Upper lobe of left lung (tissue), 6 donors: ENCODE data around the gene FTCDNL1. TPM values are rescaled to one million over a fixed set of nuclear protein-coding genes. Genes with fewer than 3 reads are reported as not detected.

Source experiments
- ATAC-seq, 2 donors: fragments of 200-7000 bp; cut with Tn5 transposase; one replicate each; pipeline ENCODE4 v1.9.1; 2022; ENCODE audit warnings: mild to moderate bottlenecking in 2 of 2, moderate library complexity in 2 of 2; ENCODE audit not compliant: low FRiP score in 2 of 2
- DNase-seq, 2 donors: peaks; one replicate each; pipeline ENCODE4 v3.0.0-alpha.2; 2019 to 2020
- H3K27ac ChIP-seq, 4 donors: fragments of 200-600 bp; sonication (generic); one replicate each; pipeline ENCODE4 v1.5.1; 2016 to 2019
- H3K27me3 ChIP-seq, 4 donors: fragments of 200-600 bp; sonication (generic); one replicate each; pipeline ENCODE4 v1.5.1; 2017 to 2019
- H3K36me3 ChIP-seq, 4 donors: fragments of 200-600 bp; sonication (generic); one replicate each; pipeline ENCODE4 v1.5.1; 2016 to 2019
- H3K4me1 ChIP-seq, 4 donors: fragments of 200-600 bp; sonication (generic); one replicate each; pipeline ENCODE4 v1.5.1; 2018 to 2019
- H3K4me3 ChIP-seq, 4 donors: fragments of 200-600 bp; sonication (generic); one replicate each; pipeline ENCODE4 v1.5.1; 2017 to 2019; ENCODE audit warnings: mild to moderate bottlenecking in 2 of 4, moderate library complexity in 1 of 4
- H3K9me3 ChIP-seq, 4 donors: fragments of 200-600 bp; sonication (generic); one replicate each; pipeline ENCODE4 v1.5.1; 2018 to 2019
- CTCF ChIP-seq, 6 experiments: fragments of 450-650 bp in 4 of 6; fragments of 200-600 bp in 2 of 6; sonication (generic) in 2 of 6; IDR thresholded peaks; one replicate each; pipeline ENCODE4 v1.5.1; 2016 to 2019; ENCODE audit warnings: antibody characterized with exemption in 6 of 6
- EP300 ChIP-seq, 4 donors: sonication (generic); formaldehyde crosslinking; IDR thresholded peaks; one replicate each; pipeline ENCODE4 v1.5.1; 2017; ENCODE audit warnings: antibody characterized with exemption in 4 of 4, control low read depth in 2 of 4
- POLR2A ChIP-seq, 4 donors: fragments of 450-650 bp; IDR thresholded peaks; one replicate each; pipeline ENCODE4 v1.5.1; 2016 to 2017; ENCODE audit warnings: antibody characterized with exemption in 4 of 4, mild to moderate bottlenecking in 2 of 4
- POLR2AphosphoS5 ChIP-seq, 2 donors: sonication (generic); formaldehyde crosslinking; IDR thresholded peaks; one replicate each; pipeline ENCODE4 v1.5.1; 2017; ENCODE audit warnings: antibody characterized with exemption in 2 of 2
- WGBS, 2 donors: methylation state at CpG; one replicate each; pipeline ENCODE4 v1.1.5; 2017 to 2018; 5-methylcytosine and 5-hydroxymethylcytosine counted together
- total RNA-seq, 6 donors: library from RNA; depleted of rRNA in 4 of 6; stranded (reverse); fragments of >200 nt in 4 of 6; gene quantifications; one replicate each; pipeline versions ENCODE4 v1.1.0 to v1.2.1, GENCODE V29; 2016 to 2021
- donor health status: DM: no; HTN: no; CAD: no; lungs with moderate emphysema.
- donor health status: DM: no; HTN: yes; CAD: no; lungs with severe emphysema.

The FTCDNL1 gene
- total RNA-seq, 6 donors from 2014 or later: 2.8 to 4.2 (median 3.1) TPM

GRCh38 chr2:199804831-199805230 is 46.2 kb downstream of the FTCDNL1 start:
- TF ChIP-seq POLR2AphosphoS5 (IDR thresholded peaks at IDR 0.05): no peak
- 50 to 60% methylated on average over 1 of the region's 1 CpG for WGBS, 2 donors
- no peak overlapping the region for H3K27ac ChIP-seq
- H3K9me3 ChIP-seq: no peaks in the 10 kb centered on the region
- no peaks in the 10 kb centered on the region for H3K36me3 ChIP-seq
- ATAC-seq (peak in 1 of 2 donors; percentile 67), DNase-seq (peak in 1 of 2 donors; percentile 5)
- no peaks in the 10 kb centered on the region for H3K27me3 ChIP-seq
- H3K4me1 ChIP-seq: no peaks in the 10 kb centered on the region
- no peak overlapping the region for H3K4me3 ChIP-seq

- H3K9me3 ChIP-seq: no peaks in the 10 kb centered on the region
- no peak for TF ChIP-seq POLR2AphosphoS5 (IDR thresholded peaks at IDR 0.05)
- no peak for TF ChIP-seq CTCF (IDR thresholded peaks at IDR 0.05)
- TF ChIP-seq EP300 (IDR thresholded peaks at IDR 0.05): no peak
- TF ChIP-seq POLR2A (IDR thresholded peaks at IDR 0.05): no peak
- H3K36me3 ChIP-seq: no peaks in the 10 kb centered on the region
- no peak overlapping the region for H3K27ac ChIP-seq
- no peaks in the 10 kb centered on the region for H3K4me1 ChIP-seq
- 27 to 33% methylated on average over 10 of the region's 10 CpGs for WGBS, 2 donors
- no peaks in the 10 kb centered on the region for H3K27me3 ChIP-seq
- ATAC-seq (no peak), DNase-seq (no peak)
- no peak overlapping the region for H3K4me3 ChIP-seq
Measured at GRCh38 chr2:199798831-199799580, 52.0 kb downstream of the FTCDNL1 start.

- Histone ChIP-seq H3K27ac (no peak overlapping the region), H3K4me3 (no peak overlapping the region), H3K27me3 (no peaks in the 10 kb centered on the region), H3K4me1 (no peaks in the 10 kb centered on the region), H3K9me3 (no peaks in the 10 kb centered on the region), H3K36me3 (no peaks in the 10 kb centered on the region)
- DNase-seq (no peak), ATAC-seq (no peak)
- 48 to 51% methylated on average over 4 of the region's 4 CpGs for WGBS, 2 donors
- no peak for TF ChIP-seq POLR2A (IDR thresholded peaks at IDR 0.05)
- no peak for TF ChIP-seq CTCF (IDR thresholded peaks at IDR 0.05)
- no peak for TF ChIP-seq EP300 (IDR thresholded peaks at IDR 0.05)
- TF ChIP-seq POLR2AphosphoS5 (IDR thresholded peaks at IDR 0.05): no peak
Measured at GRCh38 chr2:199797431-199798403, 53.3 kb downstream of the FTCDNL1 start.

- no peak for ATAC-seq
- H3K4me1 ChIP-seq: no peaks in the 10 kb centered on the region
- WGBS, 2 donors: 58 to 63% methylated on average over 4 of the region's 4 CpGs
Measured at GRCh38 chr2:199792381-199792780, 58.6 kb downstream of the FTCDNL1 start.

More at GRCh38 chr2:199792381-199792780, 58.6 kb downstream of the FTCDNL1 start:
- Histone ChIP-seq H3K27ac (no peak overlapping the region), H3K9me3 (no peaks in the 10 kb centered on the region), H3K27me3 (no peaks in the 10 kb centered on the region), H3K36me3 (no peaks in the 10 kb centered on the region), H3K4me3 (no peak overlapping the region)
- DNase-seq: no peak
- TF ChIP-seq CTCF (IDR thresholded peaks at IDR 0.05) (no peak), EP300 (IDR thresholded peaks at IDR 0.05) (no peak), POLR2A (IDR thresholded peaks at IDR 0.05) (no peak), POLR2AphosphoS5 (IDR thresholded peaks at IDR 0.05) (no peak)
